HG03066 (cell line): ENCODE results near the gene AFG1L.
"Not testable (repeated sequence)": the region's sequence is repeated elsewhere in the genome, so short reads cannot be mapped to it uniquely, and the experiment has no call there.

ENCODE experiments used
- ATAC-seq: cut with Tn5 transposase; IDR thresholded peaks from one replicate; pipeline ENCODE4 v1.9.1; 2021; ENCODE audit warnings: low read depth; ENCODE audit not compliant: unreplicated experiment

The AFG1L gene

DNA sequence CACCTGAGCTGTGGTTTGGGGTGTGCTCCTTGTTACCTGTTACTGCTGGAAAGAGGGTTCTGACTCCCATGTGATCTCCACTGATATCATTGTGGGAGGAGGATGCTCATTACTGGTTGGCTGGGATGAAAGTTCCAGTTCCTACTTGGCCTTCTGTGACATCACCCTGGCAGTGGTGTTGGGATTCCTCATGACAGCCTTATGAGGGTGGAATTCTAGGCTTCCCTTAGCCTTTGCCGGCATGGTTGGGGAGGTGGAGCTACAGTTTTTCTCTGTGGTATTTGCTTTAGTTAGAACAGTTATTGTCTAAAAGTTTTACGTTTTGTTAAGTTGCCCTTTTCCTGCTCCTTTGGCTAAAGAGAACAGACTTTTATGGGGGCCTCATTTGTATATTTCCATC lies 112.1 kb downstream of the AFG1L start:
- ATAC-seq = no peak

DNA sequence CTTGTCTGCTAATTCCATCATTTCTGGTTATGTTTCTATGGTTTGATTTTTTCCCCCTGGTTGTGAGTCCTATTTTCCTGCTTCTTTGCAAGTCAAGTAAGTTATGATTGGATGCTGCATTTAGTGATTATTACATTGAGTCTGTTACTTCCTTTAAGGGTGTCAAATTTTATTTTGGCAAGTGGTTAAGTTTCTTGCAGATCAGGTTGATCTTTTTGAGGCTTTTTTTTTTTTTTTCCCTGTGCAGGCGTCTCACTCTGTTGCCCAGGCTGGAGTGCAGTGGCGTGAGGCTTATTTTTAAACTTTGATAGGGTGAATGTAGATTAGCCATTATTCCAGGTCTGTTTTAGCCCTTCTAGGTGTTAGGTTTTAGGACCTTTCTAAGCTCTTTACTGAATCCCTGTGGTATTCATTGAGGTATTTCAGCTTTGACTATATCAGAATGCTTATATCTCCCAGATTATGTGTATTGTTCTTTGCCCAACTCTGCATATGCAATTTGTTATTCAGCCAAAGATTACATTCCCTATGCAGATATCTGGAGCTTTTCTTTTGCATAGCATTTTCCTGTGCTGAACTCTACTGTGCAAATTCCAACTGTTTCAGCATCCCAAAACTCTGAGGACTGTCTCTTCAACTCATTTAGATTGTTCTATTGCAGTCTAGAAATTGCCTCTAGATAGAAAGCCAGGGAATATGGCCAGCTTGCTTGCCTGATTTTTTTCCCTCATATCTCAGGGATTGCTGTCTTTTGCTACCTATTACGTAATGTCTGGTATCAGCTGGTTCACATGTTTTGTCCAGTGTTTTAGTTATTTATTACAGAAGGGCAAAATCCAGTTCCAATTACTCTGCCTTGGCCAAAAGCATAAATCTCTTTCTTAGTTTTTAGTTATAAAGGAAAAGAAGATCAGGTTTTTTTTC lies 113.3 kb downstream of the AFG1L start:
- no peak for ATAC-seq

DNA sequence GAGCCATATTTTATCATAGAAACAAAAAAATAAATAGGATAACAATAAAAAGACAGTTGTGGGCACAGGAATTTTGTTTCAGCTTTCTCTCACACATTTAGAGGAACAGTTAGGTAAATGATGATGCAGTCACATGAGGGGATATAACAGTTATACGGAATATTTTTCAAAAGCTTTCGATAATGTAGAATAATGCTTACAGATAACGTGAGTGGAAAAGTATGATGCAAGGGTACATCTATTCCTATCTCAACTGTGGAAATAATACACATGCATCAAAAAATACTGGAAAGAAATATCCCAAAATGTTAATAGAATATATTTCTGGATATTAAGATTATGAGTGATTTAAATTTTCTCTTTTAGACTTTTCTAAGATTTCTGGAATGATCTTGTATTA lies 114.0 kb downstream of the AFG1L start:
- ATAC-seq = no peak

DNA sequence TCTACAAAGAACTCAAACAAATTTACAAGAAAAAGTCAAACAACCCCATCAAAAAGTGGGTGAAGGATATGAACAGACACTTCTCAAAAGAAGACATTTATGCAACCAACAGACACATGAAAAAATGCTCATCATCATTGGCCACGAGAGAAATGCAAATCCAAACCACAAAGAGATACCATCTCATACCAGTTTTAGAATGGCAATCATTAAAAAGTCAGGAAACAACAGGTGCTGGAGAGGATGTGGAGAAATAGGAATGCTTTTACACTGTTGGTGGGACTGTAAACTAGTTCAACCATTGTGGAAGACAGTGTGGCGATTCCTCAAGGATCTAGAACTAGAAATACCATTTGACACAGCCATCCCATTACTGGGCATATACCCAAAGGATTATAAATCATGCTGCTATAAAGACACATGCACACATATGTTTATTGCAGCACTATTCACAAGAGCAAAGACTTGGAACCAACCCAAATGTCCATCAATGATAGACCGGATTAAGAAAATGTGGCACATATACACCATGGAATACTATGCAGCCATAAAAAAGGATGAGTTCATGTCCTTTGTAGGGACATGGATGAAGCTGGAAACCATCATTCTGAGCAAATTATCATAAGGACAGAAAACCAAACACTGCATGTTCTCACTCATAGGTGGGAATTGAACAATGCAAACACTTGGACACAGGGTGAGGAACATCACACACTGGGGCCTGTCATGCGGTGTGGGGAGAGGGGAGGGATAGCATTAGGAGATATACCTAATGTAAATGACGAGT lies 121.4 kb downstream of the AFG1L start:
- ATAC-seq = not testable (repeated sequence)

DNA sequence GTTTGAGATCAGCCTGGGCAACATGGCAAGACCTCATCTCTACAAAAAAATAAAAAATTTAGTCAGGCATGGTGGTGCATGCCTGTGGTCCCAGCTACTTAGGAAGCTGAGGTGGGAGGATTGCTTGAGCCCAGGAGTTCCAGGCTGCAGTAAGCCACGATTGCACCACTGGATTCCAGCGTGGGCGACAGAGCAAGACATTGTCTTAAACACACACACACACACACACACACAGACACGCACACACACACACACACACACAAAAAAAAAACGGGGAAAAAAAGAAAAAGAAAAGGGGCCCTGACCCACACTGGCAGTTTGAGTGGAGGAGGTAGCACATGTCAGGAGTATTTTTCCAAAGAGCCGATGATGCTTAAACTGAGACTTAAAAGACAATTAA lies 122.2 kb downstream of the AFG1L start:
- ATAC-seq = no peak

DNA sequence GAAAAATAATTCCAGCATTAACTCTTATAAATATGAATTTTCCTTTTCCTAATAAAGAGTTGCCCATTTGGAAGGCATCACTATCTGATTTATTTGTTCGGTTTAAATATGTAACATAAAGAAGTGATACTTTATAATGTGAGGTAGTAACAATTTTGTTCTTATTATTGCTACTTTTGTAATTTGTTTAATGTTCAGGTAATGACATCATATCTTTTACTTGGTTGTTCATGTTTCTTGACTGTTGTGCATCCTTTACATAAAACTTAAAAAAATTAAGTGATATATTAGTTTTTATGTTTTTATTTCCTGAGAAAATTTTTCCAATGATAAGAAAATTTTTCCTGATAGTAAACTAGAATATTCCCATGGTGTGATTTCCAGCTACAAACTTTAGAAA lies 124.6 kb downstream of the AFG1L start:
- ATAC-seq = no peak

DNA sequence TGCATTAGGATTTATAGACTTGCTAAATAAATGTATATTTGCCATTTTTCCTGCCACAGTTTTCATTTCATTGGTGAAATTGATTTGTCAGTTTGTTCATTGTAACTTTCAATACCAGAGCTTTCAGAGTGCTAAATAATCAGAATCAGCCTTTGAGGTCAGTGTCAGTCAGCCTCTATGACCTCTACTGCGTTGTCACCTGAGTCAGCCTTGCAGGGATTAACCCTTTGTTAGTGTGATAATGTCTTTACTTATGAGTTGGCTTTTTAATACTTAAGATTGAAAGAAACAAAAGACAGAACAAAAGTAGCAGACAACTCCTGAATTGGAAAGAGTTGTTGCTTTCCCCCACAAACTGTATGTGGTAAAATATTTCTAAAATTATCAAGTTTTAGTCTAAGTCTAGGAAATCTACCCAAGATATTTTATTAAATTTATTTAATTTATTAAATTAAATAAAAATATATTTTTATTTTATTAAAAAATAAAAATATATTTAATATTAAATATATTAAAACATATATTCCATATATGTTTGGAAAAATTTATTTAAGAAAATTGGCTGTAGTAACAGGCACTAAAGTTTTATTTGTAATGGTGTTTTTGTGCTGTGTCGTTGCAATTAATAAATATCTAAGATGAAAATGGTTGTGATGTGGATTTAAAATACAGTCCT lies 125.2 kb downstream of the AFG1L start:
- no peak for ATAC-seq

DNA sequence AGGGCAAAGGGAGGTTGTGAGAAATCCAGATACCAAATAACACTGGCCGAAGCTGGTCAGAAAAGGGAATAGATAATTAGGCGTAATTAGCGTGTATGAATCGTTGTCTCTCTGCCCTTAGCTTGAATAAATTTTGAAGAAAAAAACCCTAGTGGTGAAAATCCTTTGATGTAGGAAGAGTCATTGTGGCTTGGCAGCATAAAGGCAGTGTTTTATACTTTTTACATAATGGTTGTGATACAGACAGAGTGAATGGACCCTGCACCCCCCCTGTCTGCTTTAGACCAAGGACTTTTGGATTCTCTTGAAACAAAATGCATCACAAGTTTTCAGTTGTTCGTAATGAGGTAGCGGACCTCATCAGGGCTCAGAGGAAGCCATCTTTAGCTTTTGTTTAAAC lies 126.5 kb downstream of the AFG1L start:
- ATAC-seq = no peak

DNA sequence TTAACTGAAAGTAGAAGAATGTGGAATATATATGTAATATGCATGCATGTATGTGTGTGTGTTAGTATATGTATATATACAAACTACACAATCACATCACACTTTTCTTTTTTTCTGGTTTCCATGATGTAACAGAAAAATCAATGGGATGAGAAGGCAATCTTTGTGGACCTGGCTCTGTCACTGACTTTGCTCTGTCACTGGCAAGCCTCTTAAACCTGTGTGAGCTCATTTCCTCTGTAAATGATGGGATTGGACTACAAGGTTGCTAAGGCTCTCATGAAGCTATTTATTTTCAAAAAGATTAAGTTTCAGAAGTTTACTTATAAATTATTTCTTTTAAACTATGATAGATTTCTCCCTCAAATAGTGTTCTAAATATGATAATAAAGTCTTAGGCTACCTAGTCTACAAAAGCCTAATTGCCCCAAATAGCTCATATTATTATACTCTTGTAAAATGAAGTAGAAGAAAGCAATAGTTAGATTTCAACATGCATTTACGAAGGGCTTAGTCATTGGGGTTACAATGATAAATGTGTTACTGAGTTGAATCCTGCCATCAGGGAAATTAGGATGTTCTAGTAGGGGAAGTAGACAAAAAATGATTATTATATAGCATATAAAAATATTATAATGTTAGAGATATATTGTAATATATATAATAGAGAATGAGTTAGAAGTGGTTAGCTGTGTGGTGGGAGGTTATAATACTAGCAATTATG lies 129.3 kb downstream of the AFG1L start:
- no peak for ATAC-seq

DNA sequence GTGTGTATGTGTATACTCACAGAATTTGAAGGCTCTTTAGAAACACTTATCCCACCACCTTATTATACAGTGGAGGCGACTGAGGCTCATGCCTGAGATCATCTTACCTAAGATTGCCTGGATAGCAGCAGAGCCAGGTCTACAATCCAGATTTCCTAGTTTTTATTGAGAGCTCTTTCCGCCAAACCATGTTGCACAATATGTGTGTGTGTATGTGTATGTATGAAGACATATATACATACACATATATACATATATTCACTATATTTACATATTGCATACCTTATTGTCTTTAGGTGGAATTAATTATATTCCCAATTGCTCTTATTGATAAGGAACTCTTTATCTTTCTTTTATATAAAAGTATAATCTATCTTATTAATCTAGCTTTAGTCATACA lies 130.6 kb downstream of the AFG1L start:
- no peak for ATAC-seq

DNA sequence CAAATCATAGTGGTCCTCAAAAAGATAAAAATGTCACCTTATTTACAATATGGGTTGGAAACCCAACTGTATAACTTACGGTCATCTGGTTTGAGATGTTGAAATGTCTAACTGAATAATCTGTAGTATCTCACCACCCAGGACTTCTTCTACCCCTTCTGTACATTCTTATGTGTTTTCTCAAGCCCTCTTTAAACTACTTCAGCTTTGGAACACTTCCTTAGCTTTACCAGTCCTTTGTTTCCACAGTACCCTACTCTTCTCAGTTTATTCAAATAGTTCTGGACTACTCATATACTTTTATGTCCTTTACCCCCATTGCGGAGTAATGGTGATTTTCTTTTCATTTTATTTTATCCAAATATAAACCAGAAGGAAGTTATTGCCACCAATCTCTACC lies 137.3 kb downstream of the AFG1L start:
- ATAC-seq = no peak

DNA sequence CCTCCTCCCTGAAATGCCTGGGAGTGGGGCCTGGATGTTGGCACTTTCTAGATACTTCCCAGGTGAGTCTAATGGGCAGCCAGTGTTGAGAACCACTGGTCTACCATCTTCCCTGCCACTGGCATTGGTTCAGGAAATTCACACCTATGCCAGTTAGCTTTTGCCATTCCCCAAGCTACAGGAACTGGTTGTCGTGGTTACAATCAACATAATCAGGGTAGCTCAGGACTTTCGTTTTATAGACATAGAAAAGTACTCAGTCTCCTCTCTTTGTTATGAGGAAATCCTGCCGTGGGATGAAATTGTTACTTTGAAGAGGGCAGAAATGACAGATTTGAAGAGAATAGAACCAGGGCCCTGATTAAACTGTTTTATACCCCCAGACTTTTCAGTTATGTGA lies 137.9 kb downstream of the AFG1L start:
- no peak for ATAC-seq

DNA sequence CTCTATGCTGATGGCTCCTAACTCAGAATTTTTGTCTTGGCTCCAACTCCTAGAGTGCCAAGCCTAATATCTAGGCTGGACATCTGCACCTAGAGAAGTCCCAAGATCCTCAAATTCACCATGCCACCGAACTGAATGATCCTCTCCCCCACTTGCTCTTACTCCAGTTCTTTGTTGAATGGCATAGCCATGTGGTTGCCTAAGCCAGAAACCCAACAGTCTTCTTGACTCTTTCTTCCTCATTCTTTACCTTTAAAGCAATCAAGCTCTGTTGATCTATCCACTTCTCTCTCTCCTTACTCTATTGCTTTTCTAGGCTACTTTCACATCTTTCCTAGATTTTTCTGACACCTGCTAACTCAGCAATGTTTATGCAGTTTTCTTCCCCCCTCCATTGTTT lies 139.4 kb downstream of the AFG1L start:
- no peak for ATAC-seq

DNA sequence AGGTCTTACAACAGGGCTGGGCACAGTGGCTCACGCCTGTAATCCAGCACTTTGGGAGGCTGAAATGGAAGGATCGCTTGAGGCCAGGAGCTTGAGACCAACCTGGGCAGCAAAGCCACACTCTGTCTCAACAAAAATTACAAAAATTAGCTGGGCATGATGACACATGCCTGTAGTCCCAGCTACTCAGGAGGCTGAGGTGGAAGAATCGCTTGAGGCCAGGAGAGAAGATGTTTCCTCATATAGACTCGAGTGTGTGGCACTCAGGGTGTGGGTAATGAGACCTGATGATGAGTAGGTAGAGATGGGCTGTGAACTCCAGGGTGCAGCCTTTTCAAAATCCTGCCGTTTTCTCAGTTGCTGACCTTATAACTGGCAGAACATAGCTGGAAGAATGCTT lies 140.5 kb downstream of the AFG1L start:
- ATAC-seq = no peak

DNA sequence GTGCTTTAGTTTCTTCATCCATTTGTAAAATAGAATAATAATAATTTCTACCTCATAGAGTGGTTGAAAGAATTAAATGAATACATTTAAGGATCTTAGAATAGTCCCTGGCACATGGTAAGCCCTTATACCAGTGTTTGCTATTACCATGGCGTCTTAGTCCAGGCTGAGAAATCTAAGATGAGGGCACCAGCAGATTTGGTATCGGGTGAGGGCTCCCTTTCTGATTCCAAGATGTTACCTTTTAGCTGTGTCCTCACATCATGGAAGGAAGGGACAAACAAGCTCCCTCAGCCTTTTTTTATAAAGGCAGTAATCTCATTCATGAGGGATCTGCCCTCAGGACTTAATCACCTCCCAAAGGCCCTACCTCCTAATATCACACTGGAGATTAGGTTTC lies 141.9 kb downstream of the AFG1L start:
- no peak for ATAC-seq

DNA sequence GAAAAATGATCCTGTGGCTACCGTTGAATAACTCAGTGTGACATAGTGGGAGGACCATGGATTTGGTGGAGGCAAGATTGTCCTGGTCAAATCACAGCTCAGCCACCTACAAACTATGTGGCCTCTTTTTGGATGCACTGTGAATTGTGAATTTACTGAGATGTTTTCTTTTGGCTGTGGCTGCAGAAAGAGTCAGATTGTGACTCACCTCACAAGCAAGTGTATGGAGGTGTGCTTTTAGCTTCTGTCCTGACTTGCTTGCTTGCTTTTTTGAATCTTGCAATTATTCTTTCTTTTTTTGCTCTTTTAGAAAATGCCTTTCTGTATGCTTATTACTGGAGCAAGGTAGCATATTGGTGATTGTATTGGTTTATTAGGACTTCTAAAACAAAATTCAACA lies 143.0 kb downstream of the AFG1L start:
- ATAC-seq = no peak

DNA sequence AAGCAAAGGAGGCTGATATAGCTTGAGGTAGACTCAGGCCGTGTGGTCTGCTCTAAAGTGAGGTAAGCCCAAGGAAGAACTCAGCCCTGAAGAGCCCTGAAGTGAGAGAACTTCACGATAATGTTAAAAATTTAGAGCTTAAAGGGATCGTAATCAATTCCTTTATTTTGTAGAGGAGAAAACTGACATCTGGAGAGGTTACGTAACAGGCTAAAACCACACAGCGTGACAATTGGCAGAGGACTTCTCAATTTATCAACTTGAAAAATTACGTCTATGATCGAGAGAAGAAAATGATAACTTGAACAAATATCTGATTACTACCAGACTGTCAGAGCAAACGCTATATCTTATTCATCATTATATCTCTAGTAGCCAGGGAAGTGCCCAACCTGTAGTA lies 144.1 kb downstream of the AFG1L start:
- no peak for ATAC-seq

DNA sequence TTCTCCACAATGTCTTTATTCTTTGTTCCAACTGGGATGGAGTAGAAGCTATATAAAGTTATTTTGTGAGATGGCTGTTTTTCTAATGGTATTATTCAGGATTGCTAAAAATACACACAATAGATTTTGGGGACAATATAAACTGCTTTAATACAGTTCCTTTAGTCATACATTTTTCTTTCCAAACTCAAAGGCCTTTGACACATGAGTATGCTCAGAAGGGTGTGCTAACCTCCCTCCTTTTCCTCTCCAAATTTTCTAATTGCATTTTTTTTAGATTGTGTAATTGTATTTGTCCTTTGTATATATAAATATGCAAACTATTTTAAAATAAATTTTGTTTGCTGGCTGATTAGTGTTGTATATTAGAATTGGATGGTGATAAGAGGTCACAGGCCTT lies 146.3 kb downstream of the AFG1L start:
- ATAC-seq = no peak

DNA sequence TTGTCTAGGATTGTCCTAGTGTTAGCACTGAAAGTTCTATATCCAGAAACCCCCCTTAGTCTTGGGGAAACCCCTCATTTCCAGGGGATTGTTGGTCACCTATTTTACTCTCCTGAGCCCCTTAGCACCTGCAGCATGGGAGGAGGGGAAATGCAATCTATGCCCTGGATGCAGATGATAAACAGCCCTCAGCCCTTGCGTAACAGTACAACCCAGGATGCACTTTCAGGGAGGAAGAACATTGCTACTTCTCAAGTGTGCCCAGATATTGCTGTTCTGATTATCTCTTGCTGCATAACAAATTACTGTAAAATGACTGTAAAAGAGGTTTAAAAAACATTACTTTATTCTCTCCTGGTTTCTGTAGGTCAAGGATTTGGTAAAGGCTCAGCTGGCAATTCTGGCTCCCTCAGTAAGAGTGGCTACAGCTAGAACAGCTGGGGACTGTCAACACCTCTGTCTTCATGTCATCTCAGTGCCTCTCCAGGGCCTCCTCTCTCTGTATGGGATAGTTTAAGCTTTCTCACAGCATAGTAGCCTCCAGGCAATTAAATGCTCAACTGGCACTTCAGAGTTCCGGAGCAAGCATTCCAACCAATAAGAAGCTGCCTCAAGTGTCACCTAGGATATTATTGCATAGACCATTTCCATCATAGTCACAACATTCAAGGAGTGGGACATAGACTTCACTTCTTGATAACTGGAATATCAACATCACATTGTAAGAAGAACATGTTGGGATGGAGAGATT lies 148.1 kb downstream of the AFG1L start:
- ATAC-seq = no peak

DNA sequence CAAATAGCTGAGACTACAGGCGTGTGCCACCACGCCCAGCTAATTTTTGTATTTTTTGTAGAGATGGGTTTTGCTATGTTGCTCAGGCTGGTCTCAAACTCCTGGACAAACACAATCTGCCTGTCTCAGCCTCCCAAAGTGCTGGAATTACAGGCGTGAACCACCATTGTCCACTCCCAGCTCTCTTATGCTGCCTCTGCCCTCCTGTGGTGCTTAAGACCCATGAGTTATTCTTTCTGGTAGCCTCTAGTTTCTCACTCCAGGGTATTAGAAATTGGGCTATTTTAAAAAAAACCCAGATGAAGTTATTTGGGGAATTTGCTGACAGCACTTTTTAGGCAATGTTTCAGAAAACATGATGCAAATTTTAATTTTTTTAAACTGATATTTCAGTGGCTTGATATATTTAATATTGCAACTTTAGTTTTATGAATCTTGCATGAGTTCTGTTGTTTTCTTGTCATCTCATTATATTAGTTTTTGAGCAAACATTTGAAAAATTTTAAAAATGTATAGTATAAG lies 151.8 kb downstream of the AFG1L start:
- ATAC-seq = no peak
